GF-D8 (cell line): ENCODE data around the gene GSK3B.

ENCODE experiments used
- DNase-seq: peaks from one replicate; lab custom pipeline; 2025; lab: John Stamatoyannopoulos, UW

GSK3B gene

DNA sequence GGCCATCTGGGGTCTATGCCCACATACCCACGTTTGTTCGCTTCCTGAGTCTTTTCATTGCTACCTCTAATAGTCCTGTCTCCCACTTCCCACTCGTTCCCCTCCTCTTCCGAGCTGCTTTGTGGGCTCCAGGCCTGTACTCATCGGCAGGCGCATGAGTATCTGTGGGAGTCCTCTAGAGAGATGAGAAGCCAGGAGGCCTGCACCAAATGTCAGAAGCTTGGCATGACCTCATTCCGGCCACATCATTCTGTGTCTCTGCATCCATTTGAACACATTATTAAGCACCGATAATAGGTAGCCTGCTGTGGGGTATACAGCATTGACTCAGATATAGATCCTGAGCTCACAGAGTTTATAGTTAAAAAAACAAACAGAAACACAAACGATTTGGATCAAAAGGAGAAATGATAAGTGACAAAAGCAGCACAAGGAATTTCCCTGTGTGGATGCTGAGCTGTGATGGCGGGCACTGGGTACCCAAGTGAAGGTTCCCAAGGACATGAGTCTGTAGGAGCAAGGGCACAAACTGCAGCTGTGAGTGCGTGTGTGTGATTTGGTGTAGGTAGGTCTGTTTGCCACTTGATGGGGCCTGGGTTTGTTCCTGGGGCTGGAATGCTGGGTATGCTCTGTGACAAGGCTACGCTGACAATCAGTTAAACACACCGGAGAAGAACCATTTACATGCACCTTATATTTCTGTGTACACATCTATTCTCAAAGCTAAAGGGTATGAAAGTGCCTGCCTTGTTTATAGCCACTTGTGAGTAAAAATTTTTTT, 276.5 kb downstream of the GSK3B start:
- no peak for DNase-seq

DNA sequence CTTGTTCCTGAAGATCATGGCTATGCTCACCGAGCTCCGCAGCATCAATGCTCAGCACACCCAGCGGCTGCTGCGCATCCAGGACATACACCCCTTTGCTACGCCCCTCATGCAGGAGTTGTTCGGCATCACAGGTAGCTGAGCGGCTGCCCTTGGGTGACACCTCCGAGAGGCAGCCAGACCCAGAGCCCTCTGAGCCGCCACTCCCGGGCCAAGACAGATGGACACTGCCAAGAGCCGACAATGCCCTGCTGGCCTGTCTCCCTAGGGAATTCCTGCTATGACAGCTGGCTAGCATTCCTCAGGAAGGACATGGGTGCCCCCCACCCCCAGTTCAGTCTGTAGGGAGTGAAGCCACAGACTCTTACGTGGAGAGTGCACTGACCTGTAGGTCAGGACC, 277.2 kb downstream of the GSK3B start:
- DNase-seq, result no peak

DNA sequence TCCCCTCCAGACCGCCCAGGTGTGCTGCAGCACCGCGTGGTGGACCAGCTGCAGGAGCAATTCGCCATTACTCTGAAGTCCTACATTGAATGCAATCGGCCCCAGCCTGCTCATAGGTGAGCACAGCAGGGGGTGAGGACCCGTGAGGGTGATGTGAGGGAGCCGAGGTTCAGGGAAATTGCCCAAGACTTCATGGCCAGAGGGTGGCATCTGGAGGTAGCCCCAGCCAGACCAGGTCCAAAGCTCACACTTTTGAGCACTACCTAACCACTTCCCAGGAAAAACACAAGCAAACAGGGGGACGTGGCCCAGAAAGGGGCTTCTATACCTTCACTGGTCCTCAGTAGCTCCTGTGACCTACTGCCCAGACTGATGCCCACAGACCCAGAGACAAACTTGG, 278.5 kb downstream of the GSK3B start:
- no peak for DNase-seq

DNA sequence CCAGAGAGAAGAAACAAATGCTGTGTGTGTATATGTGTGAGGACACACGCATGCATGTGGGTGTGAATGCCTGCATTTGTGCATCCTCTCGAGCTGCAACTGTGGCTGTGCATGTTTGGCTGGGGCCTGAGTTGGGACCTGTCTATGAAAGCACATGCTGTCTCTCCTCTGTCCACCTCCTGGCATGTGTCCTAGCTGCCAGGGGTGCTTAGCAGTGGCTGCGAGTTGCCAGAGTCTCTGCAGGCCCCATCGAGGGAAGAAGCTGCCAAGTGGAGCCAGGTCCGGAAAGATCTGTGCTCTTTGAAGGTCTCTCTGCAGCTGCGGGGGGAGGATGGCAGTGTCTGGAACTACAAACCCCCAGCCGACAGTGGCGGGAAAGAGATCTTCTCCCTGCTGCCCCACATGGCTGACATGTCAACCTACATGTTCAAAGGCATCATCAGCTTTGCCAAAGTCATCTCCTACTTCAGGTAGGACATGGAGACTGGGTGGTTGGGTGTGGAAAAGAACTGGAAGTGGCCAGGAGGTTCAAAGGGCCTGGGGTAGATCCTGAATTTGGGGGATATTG, 281.7 kb downstream of the GSK3B start:
- DNase-seq, result no peak

DNA sequence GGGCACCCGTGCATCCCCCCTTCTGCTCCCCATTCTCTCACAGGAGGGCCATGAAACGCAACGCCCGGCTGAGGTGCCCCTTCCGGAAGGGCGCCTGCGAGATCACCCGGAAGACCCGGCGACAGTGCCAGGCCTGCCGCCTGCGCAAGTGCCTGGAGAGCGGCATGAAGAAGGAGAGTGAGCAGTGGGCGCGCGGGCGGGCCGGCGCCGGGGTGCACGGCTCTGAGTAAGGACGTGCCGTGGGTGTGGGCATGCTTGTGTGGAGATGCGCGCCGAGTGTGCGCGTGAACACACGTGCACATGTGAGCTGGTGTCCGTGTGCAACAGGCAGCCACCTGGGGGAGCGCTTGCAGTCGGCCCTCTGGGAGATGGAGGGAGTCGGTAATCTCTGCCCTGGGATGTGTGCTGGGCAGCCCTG, 284.2 kb downstream of the GSK3B start:
- peak; percentile 29 for DNase-seq

DNA sequence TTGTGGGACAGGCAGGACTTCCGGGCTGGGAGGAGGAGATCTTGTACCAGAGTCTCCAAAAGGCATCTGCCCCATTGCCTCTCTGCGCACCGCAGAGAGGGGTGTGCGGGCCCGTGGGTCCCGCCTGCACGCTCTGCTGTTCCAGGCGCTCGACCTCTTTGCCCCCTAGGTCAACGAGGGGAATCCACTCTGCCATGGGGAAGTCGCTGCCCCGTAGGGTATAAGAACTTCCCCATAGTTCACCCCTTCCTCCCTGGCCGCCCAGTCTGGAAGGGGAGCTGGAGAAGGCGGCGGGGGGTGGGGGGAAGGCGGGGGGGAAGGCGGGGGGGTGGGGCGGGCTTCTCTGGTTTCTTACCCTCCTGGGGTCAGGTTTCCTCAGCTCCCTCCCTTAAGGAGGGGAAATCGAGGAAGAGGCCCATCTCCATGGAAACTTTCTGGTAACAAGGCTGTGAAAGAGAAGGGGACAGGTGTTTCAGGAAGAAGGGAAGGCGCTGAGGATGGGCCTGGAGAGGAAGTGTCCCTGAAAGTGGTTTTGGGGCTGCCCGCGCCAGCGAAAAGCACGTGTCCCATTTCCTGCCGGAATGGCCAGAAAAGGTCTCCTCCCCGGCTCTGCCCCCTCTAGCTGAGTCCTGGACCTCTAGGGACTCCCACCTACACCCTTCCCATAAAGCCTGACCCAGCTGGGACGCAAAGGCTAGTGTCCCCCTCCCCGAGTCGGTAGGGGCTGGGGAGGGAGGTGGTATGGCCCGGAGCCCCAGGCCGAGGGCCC, 284.8 kb downstream of the GSK3B start:
- DNase-seq, result no peak

DNA sequence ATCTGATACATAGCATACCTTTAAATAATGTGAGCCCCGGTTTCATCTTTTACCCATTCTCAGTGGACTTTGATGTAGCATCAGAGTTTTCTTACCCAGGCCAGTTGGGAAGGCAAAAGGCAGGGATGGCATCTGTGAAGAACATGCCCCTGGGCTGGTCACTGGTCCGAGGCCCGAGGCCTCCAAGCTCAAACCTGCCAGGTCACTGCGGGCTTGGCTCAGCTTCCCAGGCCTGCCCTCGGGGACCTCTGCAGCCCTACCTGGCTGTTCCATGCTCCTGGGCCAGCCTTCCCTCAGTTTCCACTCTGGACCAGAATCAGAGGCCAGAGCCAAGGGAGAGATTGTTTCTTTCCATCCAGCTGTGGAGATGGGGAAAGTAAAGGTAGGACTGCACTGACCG, 285.4 kb downstream of the GSK3B start:
- no peak for DNase-seq

DNA sequence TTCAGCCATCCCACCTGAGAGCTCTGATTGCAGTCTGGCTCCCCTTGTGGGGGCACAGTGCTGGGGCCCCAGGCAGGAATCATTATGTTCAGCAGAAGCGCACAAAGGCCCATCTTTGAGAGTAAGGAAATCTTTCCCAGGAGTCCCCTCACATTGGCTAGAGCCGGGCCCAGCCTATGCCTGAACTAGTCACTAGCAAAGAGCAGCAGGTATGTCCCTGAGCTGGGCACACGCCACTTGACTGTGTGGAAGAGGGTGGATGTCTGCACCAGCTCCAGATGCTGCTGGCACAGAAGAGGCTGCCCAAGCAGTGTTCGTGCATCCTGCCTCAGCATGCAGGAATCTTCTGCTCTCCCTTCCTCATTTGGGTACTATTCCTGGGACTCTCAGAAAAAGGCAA, 286.0 kb downstream of the GSK3B start:
- DNase-seq, result no peak

DNA sequence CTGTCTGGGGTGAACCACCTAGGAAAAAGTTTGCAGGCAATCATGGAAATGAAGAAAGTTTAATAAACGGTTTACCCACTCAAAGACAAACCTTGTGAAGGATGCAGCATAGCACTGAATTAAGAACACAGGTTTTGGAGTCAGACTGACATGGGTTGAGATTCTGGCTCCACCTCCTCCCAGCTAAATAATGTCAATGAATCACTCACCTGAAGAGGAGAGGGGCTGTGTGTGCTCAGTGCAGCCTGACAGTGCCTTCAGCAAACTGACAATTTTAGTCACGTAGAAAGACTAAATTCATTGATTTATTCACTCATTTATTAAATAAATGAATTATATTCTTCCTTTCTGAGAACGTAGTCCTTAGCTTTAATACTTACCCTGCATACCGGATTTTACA, 293.4 kb downstream of the GSK3B start:
- no peak for DNase-seq

DNA sequence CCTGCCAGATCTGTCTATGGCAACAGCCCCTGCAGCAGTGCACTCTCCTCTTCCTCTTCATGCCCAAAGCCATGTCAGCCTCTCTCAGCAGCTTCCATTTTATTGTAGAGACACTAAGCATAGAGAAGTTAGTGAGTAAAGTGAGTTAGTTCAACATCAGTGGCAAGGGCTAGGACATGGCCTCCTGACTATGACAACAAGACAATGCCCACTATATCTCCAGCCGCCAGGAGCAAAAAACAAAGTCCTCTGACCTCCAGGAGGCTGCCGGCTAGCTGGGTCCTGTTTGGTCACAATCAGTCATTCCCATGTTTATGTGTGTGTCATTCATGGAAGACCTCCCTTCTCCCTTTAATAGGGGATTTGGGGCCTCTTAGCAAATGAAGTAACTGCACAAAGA, 297.5 kb downstream of the GSK3B start:
- no peak for DNase-seq

DNA sequence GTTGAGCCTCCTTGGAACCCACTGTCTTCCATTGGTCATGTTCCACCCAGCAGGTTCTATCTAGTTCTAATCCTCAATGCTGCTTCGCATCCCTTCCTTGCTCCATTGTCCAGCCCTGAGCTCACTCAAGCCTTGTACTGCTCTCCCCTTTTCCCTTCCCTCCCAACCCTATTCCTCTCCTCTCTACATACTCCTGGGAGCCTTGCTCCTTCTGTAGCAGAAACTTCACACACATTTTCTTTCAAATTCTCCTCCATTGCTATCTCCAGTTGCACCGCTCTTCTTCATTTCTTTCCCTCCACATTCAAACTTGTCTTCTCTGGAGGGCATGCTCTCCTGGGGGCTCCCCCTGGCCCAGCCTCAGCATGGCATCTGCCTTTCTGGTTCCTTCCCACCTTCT, 297.9 kb downstream of the GSK3B start:
- DNase-seq, result no peak

DNA sequence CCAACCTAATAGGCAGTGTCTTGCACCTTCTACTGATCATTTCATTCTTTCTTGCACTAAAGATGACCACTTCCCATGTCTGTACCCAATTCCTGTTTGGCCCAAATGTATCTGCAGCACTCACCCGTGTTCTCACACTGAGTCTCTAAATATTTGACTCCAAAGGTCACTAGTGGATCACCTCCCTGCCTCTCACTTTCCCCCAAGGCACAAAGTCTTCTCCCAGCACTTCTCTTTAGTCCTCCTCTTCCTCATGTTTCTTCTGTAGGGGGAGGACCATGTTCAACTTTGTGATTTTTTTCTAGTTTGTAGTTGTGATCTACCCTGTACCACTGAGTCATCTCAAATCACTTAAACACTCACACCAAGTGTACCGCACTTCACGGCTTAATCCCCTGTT, 298.4 kb downstream of the GSK3B start:
- DNase-seq, result no peak

DNA sequence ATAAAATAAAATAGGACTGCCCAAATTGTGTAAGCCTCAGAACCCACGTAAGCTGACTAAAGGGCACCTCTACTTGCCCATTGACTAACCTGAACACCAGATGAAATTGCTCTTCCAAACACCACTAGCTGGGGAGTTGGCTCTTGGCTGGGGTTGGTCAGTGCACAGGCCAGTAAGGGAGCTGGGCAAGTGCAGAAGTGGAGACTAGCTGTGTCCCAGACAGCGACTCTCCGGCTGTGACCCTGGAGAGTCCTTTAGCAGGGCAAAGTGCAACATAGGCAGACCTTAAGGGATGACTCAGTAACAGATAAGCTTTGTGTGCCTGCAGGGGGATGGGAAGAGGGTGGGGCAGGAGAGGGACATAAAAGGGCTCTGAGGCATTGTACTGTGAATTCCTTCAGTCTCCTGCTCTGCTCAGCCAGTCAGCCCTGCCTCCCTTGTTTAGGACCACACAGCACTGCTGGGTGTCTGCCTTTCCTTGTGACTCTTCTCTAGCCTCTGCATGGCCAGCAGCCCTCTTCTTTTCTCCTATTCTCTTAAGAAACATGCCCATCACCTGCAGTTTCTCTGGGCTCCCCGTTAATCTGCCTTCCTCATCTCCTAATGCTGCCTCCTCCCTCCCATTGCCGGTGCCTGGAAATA, 299.2 kb downstream of the GSK3B start:
- DNase-seq, result no peak

DNA sequence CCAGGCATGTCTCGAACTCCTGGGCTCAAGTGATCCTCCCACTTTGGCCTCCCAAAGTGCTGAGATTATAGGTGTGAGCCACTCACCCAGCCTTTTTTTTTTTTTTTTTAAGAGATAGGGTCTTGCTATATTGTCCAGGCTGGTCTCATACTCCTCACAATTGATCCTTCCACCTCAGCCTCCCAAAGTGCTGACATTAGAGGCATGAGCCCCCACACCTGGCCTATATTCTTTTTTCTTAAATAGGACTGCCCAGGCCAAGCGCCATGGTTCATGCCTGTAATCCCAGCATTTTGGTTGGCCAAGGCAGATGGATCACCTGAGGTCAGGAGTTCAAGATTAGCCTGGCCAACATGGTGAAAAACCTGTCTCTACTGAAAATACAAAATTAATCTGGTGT, 299.8 kb downstream of the GSK3B start:
- DNase-seq, result no peak

DNA sequence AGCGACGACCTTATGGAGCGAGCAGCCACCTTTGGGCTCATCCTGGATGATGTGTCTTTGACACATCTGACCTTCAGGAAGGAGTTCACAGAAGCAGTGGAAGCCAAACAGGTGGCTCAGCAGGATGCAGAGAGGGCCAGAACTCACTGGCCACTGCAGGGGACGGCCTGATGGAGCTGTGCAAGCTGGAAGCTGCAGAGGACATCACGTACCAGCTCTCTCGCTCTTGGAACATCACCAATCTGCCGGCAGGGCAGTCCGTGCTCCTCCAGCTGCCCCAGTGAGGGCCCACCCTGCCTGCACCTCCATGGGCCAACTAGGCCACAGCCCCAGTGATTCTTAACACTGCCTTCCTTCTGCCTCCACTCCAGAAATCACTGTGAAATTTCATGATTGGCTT, 302.0 kb downstream of the GSK3B start:
- DNase-seq, result no peak

DNA sequence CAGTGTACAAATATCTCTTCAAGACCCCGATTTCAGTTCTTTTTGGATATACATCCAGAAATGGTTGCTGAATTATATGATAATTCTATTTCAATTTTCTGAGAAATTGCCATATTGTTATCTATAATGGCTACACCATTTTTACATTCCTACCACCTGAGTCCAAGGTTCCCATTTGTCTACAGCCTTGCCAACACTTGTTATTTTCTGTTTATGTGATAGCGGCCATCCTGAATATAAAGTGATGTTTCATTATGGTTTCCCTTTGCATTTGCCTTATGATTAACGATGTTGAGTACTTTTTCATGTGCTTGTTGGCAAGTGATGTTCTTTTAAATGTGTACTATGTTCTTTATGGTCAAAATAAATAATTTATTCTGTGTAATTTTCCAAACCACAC, 303.9 kb downstream of the GSK3B start:
- no peak for DNase-seq

DNA sequence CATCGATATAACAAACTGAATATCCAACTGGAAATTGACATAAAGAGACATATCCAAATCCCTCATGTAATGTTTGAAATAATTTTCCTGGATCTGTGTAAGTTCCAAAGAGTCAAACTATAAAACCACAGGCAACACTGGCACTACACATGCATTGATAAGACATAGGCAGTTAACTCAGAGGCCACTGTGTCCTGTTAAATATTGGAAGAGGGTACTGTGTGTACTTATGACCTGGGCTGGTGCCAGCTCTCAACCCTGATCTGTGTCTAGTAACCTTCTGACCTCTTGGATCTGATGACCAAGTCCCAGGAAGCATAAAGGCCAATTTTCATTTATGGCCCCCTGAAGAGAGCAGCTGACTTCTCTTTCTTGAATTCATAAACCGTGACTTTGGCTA, 307.8 kb downstream of the GSK3B start:
- no peak for DNase-seq

DNA sequence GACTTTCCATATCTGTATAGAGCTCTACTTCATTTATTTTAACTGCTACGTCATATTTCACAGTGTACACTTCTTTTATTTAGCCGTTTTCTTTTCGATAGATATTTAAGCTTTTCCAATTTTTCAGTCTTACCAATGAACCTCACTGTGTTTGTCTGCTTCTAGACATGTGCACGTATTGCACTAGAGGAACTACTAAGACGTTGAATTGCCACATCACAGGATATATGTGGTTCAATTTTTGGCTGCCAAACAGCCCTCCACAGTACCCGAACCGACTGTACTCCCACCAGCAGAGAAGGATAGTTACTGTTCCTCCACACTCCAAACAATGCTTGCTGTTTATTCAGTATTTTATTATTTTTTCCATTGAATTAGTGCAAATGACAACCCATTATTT, 310.4 kb downstream of the GSK3B start:
- peak; percentile 93 for DNase-seq

DNA sequence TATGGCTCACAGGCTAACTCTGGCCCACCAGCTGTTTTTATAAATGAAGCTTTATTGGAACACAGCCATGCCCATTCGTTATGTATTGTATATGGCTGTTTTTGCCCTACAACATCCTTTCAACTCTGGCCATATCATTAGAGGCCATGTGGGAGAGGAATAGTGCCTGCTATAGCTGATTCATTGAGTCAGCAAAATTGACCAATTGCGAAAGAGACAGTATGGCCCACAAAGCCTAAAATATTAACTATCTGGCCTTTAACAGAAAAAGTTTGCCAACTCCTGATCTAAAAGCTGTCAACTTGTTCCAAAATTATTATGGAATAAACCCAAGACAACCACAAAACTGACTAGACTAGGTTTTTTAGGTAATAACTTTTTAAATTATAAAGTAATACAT, 311.0 kb downstream of the GSK3B start:
- no peak for DNase-seq

DNA sequence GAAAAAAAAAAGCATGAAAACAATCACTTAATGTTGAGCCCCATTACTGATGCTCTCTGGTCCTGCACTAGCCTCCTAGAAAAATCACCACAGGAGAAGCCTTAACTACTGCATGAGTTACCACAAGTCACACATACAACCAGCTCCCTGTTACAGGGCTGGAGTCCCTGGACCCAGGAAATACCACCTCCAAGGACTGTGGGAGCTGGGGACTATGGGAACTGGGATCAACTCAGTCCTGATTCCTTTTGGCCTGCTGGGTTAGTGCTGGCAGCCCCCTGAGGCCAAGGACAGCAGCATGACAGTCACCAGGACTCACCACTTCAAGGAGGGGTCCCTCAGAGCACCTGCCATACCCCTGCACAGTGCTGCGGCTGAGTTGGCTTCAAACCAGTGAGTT, 311.8 kb downstream of the GSK3B start:
- DNase-seq, result no peak

DNA sequence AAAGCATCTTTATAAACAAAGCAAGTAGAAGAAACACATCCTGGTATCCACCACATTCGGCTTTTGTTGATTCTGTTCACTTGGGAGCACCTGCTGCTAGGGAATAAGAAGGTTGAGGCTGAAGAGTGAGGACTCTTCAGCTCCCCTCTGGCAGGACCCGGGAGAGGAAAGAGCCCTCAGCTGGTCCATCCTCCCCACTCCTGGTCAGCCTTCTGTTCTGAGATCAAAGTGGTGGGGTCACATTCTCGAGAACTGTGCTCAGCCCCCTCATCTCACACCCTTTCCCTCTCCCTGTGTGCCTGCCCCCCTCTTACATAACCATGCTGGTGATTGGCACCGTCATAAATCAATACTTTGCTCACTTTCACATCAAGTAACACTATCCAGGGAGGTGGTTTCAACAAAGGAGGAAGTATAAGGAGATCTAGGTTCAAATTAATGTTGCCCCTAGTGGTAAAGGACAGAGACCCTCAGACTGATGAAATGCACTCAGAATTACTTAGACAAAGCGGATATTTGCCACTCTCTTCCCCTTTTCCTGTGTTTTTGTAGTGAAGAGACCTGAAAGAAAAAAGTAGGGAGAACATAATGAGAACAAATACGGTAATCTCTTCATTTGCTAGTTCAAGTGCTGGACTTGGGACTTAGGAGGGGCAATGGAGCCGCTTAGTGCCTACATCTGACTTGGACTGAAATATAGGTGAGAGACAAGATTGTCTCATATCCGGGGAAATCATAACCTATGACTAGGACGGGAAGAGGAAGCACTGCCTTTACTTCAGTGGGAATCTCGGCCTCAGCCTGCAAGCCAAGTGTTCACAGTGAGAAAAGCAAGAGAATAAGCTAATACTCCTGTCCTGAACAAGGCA, 312.7 kb downstream of the GSK3B start, which contains the start of gene NR1I2:
NR1I2 (plus strand) TSS at position 772 of the 869 bp plus-strand sequence.
- no peak for DNase-seq
